Endodermal cell (in vitro differentiated cells): ENCODE measurements around the gene IGFLR1. TPM values are rescaled to one million over a fixed set of nuclear protein-coding genes. Genes with fewer than 3 reads are reported as not detected.

Experiments used
- DNase-seq: peaks from one replicate; pipeline ENCODE4 v3.0.0-alpha.2; 2017
- H3K27ac ChIP-seq: 2 replicates; pipeline ENCODE4 v1.5.1; 2013; ENCODE audit warnings: mild to moderate bottlenecking, low read depth, low read length, moderate library complexity
- H3K27me3 ChIP-seq: 2 replicates; pipeline ENCODE4 v1.6.1; 2013; ENCODE audit warnings: mild to moderate bottlenecking, low read length, moderate library complexity; ENCODE audit not compliant: insufficient read depth, control insufficient read depth, poor library complexity, severe bottlenecking
- H3K36me3 ChIP-seq: 2 replicates; pipeline ENCODE4 v1.7.0; 2013; ENCODE audit warnings: mild to moderate bottlenecking, low read length, moderate library complexity; ENCODE audit not compliant: control insufficient read depth, insufficient read depth
- H3K4me1 ChIP-seq: one replicate; pipeline ENCODE4 v1.7.0; 2013; ENCODE audit warnings: low read length; ENCODE audit not compliant: control insufficient read depth, insufficient read depth
- H3K4me3 ChIP-seq: 2 replicates; pipeline ENCODE4 v1.5.1; 2013; ENCODE audit warnings: mild to moderate bottlenecking, low read length, moderate library complexity
- H3K9ac ChIP-seq: 2 replicates; pipeline ENCODE4 v1.6.1; 2013; ENCODE audit warnings: mild to moderate bottlenecking, low read length, moderate library complexity; ENCODE audit not compliant: poor library complexity, severe bottlenecking; ENCODE audit errors: extremely low read depth
- H3K9me3 ChIP-seq: 2 replicates; pipeline ENCODE4 v1.6.1; 2013; ENCODE audit warnings: mild to moderate bottlenecking, low read length, moderate library complexity; ENCODE audit not compliant: control insufficient read depth
- H3K27ac Mint-ChIP-seq: 2 replicates; pipeline ENCODE4 v1.8.0; 2020; ENCODE audit warnings: mixed read lengths
- H3K27me3 Mint-ChIP-seq: 2 replicates; pipeline ENCODE4 v1.8.0; 2021; ENCODE audit warnings: mild to moderate bottlenecking, mixed read lengths; ENCODE audit not compliant: insufficient read depth
- H3K36me3 Mint-ChIP-seq: 2 replicates; pipeline ENCODE4 v1.8.0; 2020; ENCODE audit warnings: low read depth, mixed read lengths
- H3K4me1 Mint-ChIP-seq: 2 replicates; pipeline ENCODE4 v1.8.0; 2020; ENCODE audit warnings: mixed read lengths
- H3K4me3 Mint-ChIP-seq: 2 replicates; pipeline ENCODE4 v1.8.0; 2020; ENCODE audit warnings: mild to moderate bottlenecking, moderate library complexity, mixed read lengths
- H3K9me3 Mint-ChIP-seq: 2 replicates; pipeline ENCODE4 v1.8.0; 2020; ENCODE audit warnings: mild to moderate bottlenecking, mixed read lengths
- CTCF ChIP-seq: fragments of 200-600 bp; sonication (generic); conservative IDR thresholded peaks from 2 replicates; pipeline ENCODE4 v1.5.0; 2021; ENCODE audit warnings: antibody characterized with exemption, mild to moderate bottlenecking
- WGBS, 2 experiments: methylation state at CpG; one replicate each; pipeline versions ENCODE4 v1.1.5 to v1.1.7; 2013; ENCODE audit warnings: missing lambda C conversion rate in 2 of 2, mixed read lengths in 1 of 2; ENCODE audit not compliant: insufficient coverage in 1 of 2, insufficient read length in 1 of 2; 5-methylcytosine and 5-hydroxymethylcytosine counted together
- total RNA-seq, 2 donors: library from RNA; stranded (reverse); fragmentation: NEBNext Ultra II Directional in 1 of 2; extraction: Animal tissue kit (Norgen Biotek cat#: 25700) in 1 of 2; gene quantifications; 2 replicates in 1 of 2; 3 replicates in 1 of 2; pipeline ENCODE4 v1.2.1, GENCODE V29; 2021

The IGFLR1 gene
- total RNA-seq, 2 donors from 2014 or later = 4.6 to 7.1 TPM

GRCh38 chr19:35731779-35732405, 10.4 kb downstream of the IGFLR1 start:
- no peak overlapping the region for H3K27ac Mint-ChIP-seq
- peaks cover 74% of the 10 kb centered on the region for H3K36me3 ChIP-seq
- peaks cover 73% of the 10 kb centered on the region for H3K36me3 Mint-ChIP-seq

GRCh38 chr19:35731353-35731752, 10.9 kb downstream of the IGFLR1 start:
- WGBS, 2 experiments = 91 to 100% methylated on average over 2 to 9 of the region's 9 CpGs
- H3K4me3 ChIP-seq = no peak overlapping the region
- no peaks in the 10 kb centered on the region for H3K4me1 ChIP-seq
- no peak overlapping the region for H3K27ac Mint-ChIP-seq
- no peak overlapping the region for H3K4me3 Mint-ChIP-seq
- no peak overlapping the region for H3K27ac ChIP-seq
- no peaks in the 10 kb centered on the region for H3K27me3 Mint-ChIP-seq
- no peak for DNase-seq
- H3K9me3 ChIP-seq = no peaks in the 10 kb centered on the region
- no peaks in the 10 kb centered on the region for H3K9me3 Mint-ChIP-seq
- H3K27me3 ChIP-seq = no peaks in the 10 kb centered on the region
- peaks cover 71% of the 10 kb centered on the region for H3K36me3 ChIP-seq
- no peak overlapping the region for H3K9ac ChIP-seq
- no peaks in the 10 kb centered on the region for H3K4me1 Mint-ChIP-seq
- peaks cover 72% of the 10 kb centered on the region for H3K36me3 Mint-ChIP-seq
- no peak for TF ChIP-seq CTCF

More at GRCh38 chr19:35731779-35732405, 10.4 kb downstream of the IGFLR1 start:
- Mint-ChIP-seq H3K9me3 (no peaks in the 10 kb centered on the region), H3K4me1 (no peaks in the 10 kb centered on the region), H3K27me3 (no peaks in the 10 kb centered on the region), H3K4me3 (no peak overlapping the region)
- no peak overlapping the region for H3K4me3 ChIP-seq
- H3K4me1 ChIP-seq = no peaks in the 10 kb centered on the region
- no peak overlapping the region for H3K9ac ChIP-seq
- no peaks in the 10 kb centered on the region for H3K27me3 ChIP-seq
- 92 to 93% methylated on average over 5 to 19 of the region's 21 CpGs for WGBS, 2 experiments
- no peak overlapping the region for H3K27ac ChIP-seq
- no peak for DNase-seq
- no peak for TF ChIP-seq CTCF
- H3K9me3 ChIP-seq = no peaks in the 10 kb centered on the region

GRCh38 chr19:35730326-35730725, 11.9 kb downstream of the IGFLR1 start:
- Histone ChIP-seq H3K36me3 (peaks cover 73% of the 10 kb centered on the region), H3K27ac (no peak overlapping the region), H3K4me3 (no peak overlapping the region), H3K9me3 (no peaks in the 10 kb centered on the region), H3K9ac (no peak overlapping the region), H3K4me1 (no peaks in the 10 kb centered on the region), H3K27me3 (no peaks in the 10 kb centered on the region)
- Mint-ChIP-seq H3K27me3 (no peaks in the 10 kb centered on the region), H3K27ac (no peak overlapping the region), H3K4me3 (no peak overlapping the region), H3K9me3 (no peaks in the 10 kb centered on the region), H3K4me1 (no peaks in the 10 kb centered on the region), H3K36me3 (peaks cover 74% of the 10 kb centered on the region)
- 92 to 93% methylated on average over 18 of the region's 18 CpGs for WGBS, 2 experiments
- no peak for DNase-seq
- no peak for TF ChIP-seq CTCF
